RPMI7951 (cell line): ENCODE measurements around the gene KIF20B. TPM values are rescaled to one million over a fixed set of nuclear protein-coding genes. Genes with fewer than 3 reads are reported as not detected.

Experiments used
- DNase-seq: peaks from one replicate; pipeline ENCODE4 v3.0.0-alpha.2; 2012; ENCODE audit warnings: low read depth
- total RNA-seq: library from RNA; depleted of rRNA; stranded (reverse); fragments of >200 nt; shearing (Covaris generic); gene quantifications from 2 replicates; pipeline ENCODE4 v1.2.3, GENCODE V29; 2014; rRNA removed

Gene KIF20B
- total RNA-seq, result 39.0 and 54.2 TPM in 2 replicates

GRCh38 chr10:89701242-89702120 is at the start of gene KIF20B:
TSS of gene KIF20B (plus strand) at chr10:89701590. CDS start at chr10:89705295, 3,705 bp downstream.
- DNase-seq, result peak; percentile 95

GRCh38 chr10:89651916-89652573 is 49.3 kb upstream of the KIF20B start:
- no peak for DNase-seq

GRCh38 chr10:89652806-89653370 is 48.5 kb upstream of the KIF20B start:
- DNase-seq, result no peak

- peak; percentile 66 for DNase-seq
Observed at GRCh38 chr10:89653410-89653869, 48.0 kb upstream of the KIF20B start.

GRCh38 chr10:89655722-89656121 is 45.7 kb upstream of the KIF20B start:
- DNase-seq, result no peak

GRCh38 chr10:89657302-89657701 is 44.1 kb upstream of the KIF20B start:
- DNase-seq, result no peak

GRCh38 chr10:89659143-89660131 is 42.0 kb upstream of the KIF20B start:
- DNase-seq, result peak; percentile 30

- no peak for DNase-seq
Observed at GRCh38 chr10:89662596-89662995, 38.8 kb upstream of the KIF20B start.

- no peak for DNase-seq
Observed at GRCh38 chr10:89663144-89663543, 38.2 kb upstream of the KIF20B start.

GRCh38 chr10:89664203-89664602 is 37.2 kb upstream of the KIF20B start:
- DNase-seq, result no peak

GRCh38 chr10:89665302-89665701 is 36.1 kb upstream of the KIF20B start:
- no peak for DNase-seq

- DNase-seq, result no peak
Observed at GRCh38 chr10:89666138-89666537, 35.3 kb upstream of the KIF20B start.

- no peak for DNase-seq
Observed at GRCh38 chr10:89668386-89669071, 32.9 kb upstream of the KIF20B start.

GRCh38 chr10:89669985-89670384 is 31.4 kb upstream of the KIF20B start:
- DNase-seq, result no peak

GRCh38 chr10:89670926-89671325 is 30.5 kb upstream of the KIF20B start:
- DNase-seq, result no peak

- no peak for DNase-seq
Observed at GRCh38 chr10:89677341-89677740, 24.0 kb upstream of the KIF20B start.

- no peak for DNase-seq
Observed at GRCh38 chr10:89679986-89680385, 21.4 kb upstream of the KIF20B start.

GRCh38 chr10:89683883-89684282 is 17.5 kb upstream of the KIF20B start:
- no peak for DNase-seq

GRCh38 chr10:89684604-89685003 is 16.8 kb upstream of the KIF20B start:
- peak; percentile 30 for DNase-seq

- no peak for DNase-seq
Observed at GRCh38 chr10:89685936-89686335, 15.5 kb upstream of the KIF20B start.

- no peak for DNase-seq
Observed at GRCh38 chr10:89690027-89690426, 11.4 kb upstream of the KIF20B start.
